ENCODE results near the gene TMEM223. TPM values are rescaled to one million over a fixed set of nuclear protein-coding genes. Genes with fewer than 3 reads are reported as not detected.
A peak's percentile ranks its signal among the peaks of the same experiment; 100 is the strongest.

TMEM223 gene
- total and polyA plus RNA-seq, 9 of the 15 experiments (the other 6 are each of a cell fraction or from before 2014, with no cell fraction given) = 5.9 to 34.5 (median 19.6) TPM

GRCh38 chr11:62787005-62787759 is 4.6 kb downstream of the TMEM223 start, which contains the start of gene TMEM179B (continued):
- TF ChIP-seq ARID4B (CRISPR knock-in tag; IDR thresholded peaks at IDR 0.05) (peak; percentile 95), SOX6 (IDR thresholded peaks at IDR 0.05) (peak; percentile 61), ZNF445 (CRISPR knock-in tag; IDR thresholded peaks at IDR 0.05; ENCODE audit: low read depth) (no peak), ZBTB1 (CRISPR knock-in tag; IDR thresholded peaks at IDR 0.05; ENCODE audit: borderline replicate concordance, low read depth) (peak; percentile 38), ATF6 (CRISPR knock-in tag; IDR thresholded peaks at IDR 0.05) (0 out of 2 replicates have a peak, but pooled peaks have one; percentile 53), NFE2L1 (tag; IDR thresholded peaks at IDR 0.05; ENCODE audit: borderline replicate concordance, low read depth) (no peak), ZNF584 (CRISPR knock-in tag; IDR thresholded peaks at IDR 0.05; ENCODE audit: low read depth) (no peak), FOXK2 (conservative IDR thresholded peaks at IDR 0.05 in 1 of 2, IDR thresholded peaks at IDR 0.05 in 1 of 2; ENCODE audit: low read depth in 2 of 2) (peak; percentile 76 to 83; a peak in 3 of 4 replicates), POLR2A (conservative IDR thresholded peaks at IDR 0.05) (peak; percentile 96), ELF4 (CRISPR knock-in tag; IDR thresholded peaks at IDR 0.05) (no peak), FOXJ3 (CRISPR knock-in tag; IDR thresholded peaks at IDR 0.05) (no peak), E4F1 (CRISPR knock-in tag; IDR thresholded peaks at IDR 0.05; ENCODE audit: borderline replicate concordance) (no peak), ZSCAN29 (IDR thresholded peaks at IDR 0.05) (no peak), HDGF (IDR thresholded peaks at IDR 0.05) (no peak), RUNX1 (IDR thresholded peaks at IDR 0.05; ENCODE audit: low read depth) (no peak), MTF1 (CRISPR knock-in tag; IDR thresholded peaks at IDR 0.05; ENCODE audit: borderline replicate concordance) (no peak), ZNF780A (CRISPR knock-in tag; IDR thresholded peaks at IDR 0.05) (no peak), FOSL1 (tag; conservative IDR thresholded peaks at IDR 0.05) (peak; percentile 62), RBM15 (IDR thresholded peaks at IDR 0.05; ENCODE audit: insufficient read depth, low read length) (no peak), YBX1 (IDR thresholded peaks at IDR 0.05) (no peak)

All from K562 (cell line).